ENCODE results near the gene SEPTIN10.

SEPTIN10 gene

DNA sequence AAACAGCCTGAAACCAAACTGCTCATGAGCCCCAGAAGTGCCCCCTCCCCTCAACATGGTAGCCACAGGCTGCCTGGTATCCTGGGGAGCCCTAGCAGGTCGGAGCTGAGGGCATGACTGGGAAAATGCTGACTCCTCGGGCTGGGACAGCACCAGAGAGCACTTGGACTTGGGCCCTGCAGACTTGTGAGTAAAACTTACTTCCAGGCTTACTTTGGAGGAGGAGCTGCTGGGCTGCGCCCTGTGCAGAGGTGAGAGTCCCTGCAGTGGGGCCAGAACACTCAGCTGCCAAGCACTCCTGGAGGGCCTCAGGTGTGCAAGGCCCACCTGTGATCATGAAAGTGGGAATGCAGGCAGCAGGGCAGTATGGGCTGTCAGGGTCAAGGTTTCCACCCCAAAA, 119.4 kb downstream of the SEPTIN10 start:
- no peak for DNase-seq

DNA sequence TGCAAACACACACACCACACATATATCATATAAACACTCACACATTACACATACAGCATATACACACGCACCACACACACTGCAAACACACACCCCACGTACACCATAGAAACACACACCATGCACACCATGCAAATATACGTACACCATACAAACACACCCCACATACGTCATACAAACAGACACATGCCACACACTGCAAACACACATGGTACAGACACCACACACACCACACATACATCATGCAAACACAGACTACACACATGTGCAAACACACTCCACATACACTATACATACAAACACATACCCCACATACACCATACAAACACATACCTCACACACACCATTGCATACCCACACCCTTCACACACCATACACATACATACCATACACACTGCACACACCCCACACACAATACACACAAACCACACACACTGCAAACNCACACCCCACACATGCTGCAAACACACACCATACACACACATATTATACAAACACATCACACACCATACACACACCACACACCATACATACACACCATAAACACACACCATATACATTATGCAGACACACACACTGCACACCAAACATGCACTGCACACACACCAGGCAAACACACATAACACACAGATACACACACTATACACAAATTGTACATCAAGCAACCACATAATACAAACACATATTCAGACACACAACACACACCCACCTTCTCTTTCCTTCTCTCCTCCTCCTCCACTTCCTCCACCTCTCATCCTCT, 120.4 kb downstream of the SEPTIN10 start:
- no peak for DNase-seq
